RWPE2 (cell line): ENCODE data around the gene IL9.
A peak's percentile ranks its signal among the peaks of the same experiment; 100 is the strongest.

ENCODE experiments used
- ATAC-seq: fragments of 200-7000 bp; cut with Tn5 transposase; 3 replicates; pipeline ENCODE4 v1.9.1; 2021; ENCODE audit warnings: low read depth
- DNase-seq: peaks from one replicate; pipeline ENCODE4 v3.0.0-alpha.2; 2020; ENCODE audit warnings: low spot score
- H3K27ac ChIP-seq: fragments of 450-650 bp; 2 replicates; pipeline ENCODE4 v1.5.1; 2017; ENCODE audit warnings: mild to moderate bottlenecking; ENCODE audit not compliant: poor library complexity, severe bottlenecking
- H3K27me3 ChIP-seq: fragments of 250-450 bp; sonication (Bioruptor Pico); 2 replicates; pipeline ENCODE4 v1.5.1; 2021; ENCODE audit warnings: mild to moderate bottlenecking, moderate library complexity; ENCODE audit not compliant: insufficient read depth, poor library complexity, severe bottlenecking
- H3K36me3 ChIP-seq: fragments of 250-450 bp; sonication (Bioruptor Pico); 2 replicates; pipeline ENCODE4 v1.5.1; 2020; ENCODE audit warnings: low read depth, mild to moderate bottlenecking, moderate library complexity
- H3K4me1 ChIP-seq: fragments of 250-450 bp; sonication (Bioruptor Pico); 2 replicates; pipeline ENCODE4 v1.5.1; 2021; ENCODE audit warnings: mild to moderate bottlenecking, moderate library complexity; ENCODE audit not compliant: insufficient read depth, poor library complexity, severe bottlenecking
- H3K4me3 ChIP-seq: fragments of 250-450 bp; sonication (Bioruptor Pico); 2 replicates; pipeline ENCODE4 v1.5.1; 2021; ENCODE audit warnings: mild to moderate bottlenecking, moderate library complexity; ENCODE audit not compliant: severe bottlenecking
- H3K9me3 ChIP-seq: fragments of 250-450 bp; sonication (Bioruptor Pico); 2 replicates; pipeline ENCODE4 v1.5.1; 2021; ENCODE audit warnings: mild to moderate bottlenecking, moderate library complexity; ENCODE audit not compliant: severe bottlenecking
- CTCF ChIP-seq: fragments of 450-650 bp; IDR thresholded peaks from one replicate; pipeline ENCODE4 v1.5.1; 2017; ENCODE audit warnings: mild to moderate bottlenecking, moderate library complexity; ENCODE audit not compliant: poor library complexity, severe bottlenecking

IL9 gene

GRCh38 chr5:135874461-135874860 is 21.2 kb downstream of the IL9 start:
- no peak for TF ChIP-seq CTCF
- H3K9me3 ChIP-seq: peaks cover 2% of the 10 kb centered on the region
- no peaks in the 10 kb centered on the region for H3K27me3 ChIP-seq
- no peaks in the 10 kb centered on the region for H3K4me1 ChIP-seq
- DNase-seq: no peak
- ATAC-seq: no peak
- no peaks in the 10 kb centered on the region for H3K36me3 ChIP-seq
- H3K4me3 ChIP-seq: no peak overlapping the region
- H3K27ac ChIP-seq: no peak overlapping the region

- ATAC-seq: no peak
- no peak for DNase-seq
- H3K4me3 ChIP-seq: no peak overlapping the region
Observed at GRCh38 chr5:135873831-135874230, 21.8 kb downstream of the IL9 start.

GRCh38 chr5:135871268-135871915 is 24.2 kb downstream of the IL9 start:
- no peaks in the 10 kb centered on the region for H3K4me1 ChIP-seq
- H3K36me3 ChIP-seq: no peaks in the 10 kb centered on the region
- no peak overlapping the region for H3K27ac ChIP-seq
- peaks cover 14% of the 10 kb centered on the region for H3K27me3 ChIP-seq
- no peak for DNase-seq
- ATAC-seq: peak; percentile 20; the same call in 1 of the 3 replicates
- TF ChIP-seq CTCF: no peak
- peaks cover 2% of the 10 kb centered on the region for H3K9me3 ChIP-seq
- H3K4me3 ChIP-seq: no peak overlapping the region

More at GRCh38 chr5:135873831-135874230, 21.8 kb downstream of the IL9 start:
- Histone ChIP-seq H3K27ac (no peak overlapping the region), H3K9me3 (peaks cover 2% of the 10 kb centered on the region), H3K27me3 (peaks cover 2% of the 10 kb centered on the region), H3K4me1 (no peaks in the 10 kb centered on the region), H3K36me3 (no peaks in the 10 kb centered on the region)
- TF ChIP-seq CTCF: no peak

- no peak overlapping the region for H3K4me3 ChIP-seq
- DNase-seq (no peak), ATAC-seq (no peak)
- no peaks in the 10 kb centered on the region for H3K36me3 ChIP-seq
- peaks cover 2% of the 10 kb centered on the region for H3K9me3 ChIP-seq
- no peak overlapping the region for H3K27ac ChIP-seq
- no peaks in the 10 kb centered on the region for H3K4me1 ChIP-seq
- TF ChIP-seq CTCF: no peak
- peaks cover 14% of the 10 kb centered on the region for H3K27me3 ChIP-seq
Observed at GRCh38 chr5:135869935-135870334, 25.7 kb downstream of the IL9 start.

- Histone ChIP-seq H3K4me1 (no peaks in the 10 kb centered on the region), H3K27me3 (peaks cover 14% of the 10 kb centered on the region), H3K9me3 (peaks cover 2% of the 10 kb centered on the region), H3K27ac (no peak overlapping the region), H3K4me3 (no peak overlapping the region), H3K36me3 (no peaks in the 10 kb centered on the region)
- ATAC-seq (no peak), DNase-seq (no peak)
- TF ChIP-seq CTCF: no peak
Observed at GRCh38 chr5:135869276-135869675, 26.4 kb downstream of the IL9 start.
